Esophagus muscularis mucosa (tissue), 4 donors: ENCODE measurements around the gene TGFBRAP1.

Experiments
- CTCF ChIP-seq, 3 experiments: fragments of 200-600 bp in 2 of 3; fragments of 450-650 bp in 1 of 3; sonication (generic) in 2 of 3; IDR thresholded peaks; one replicate each; pipeline ENCODE4 v1.5.1; 2017 to 2019; ENCODE audit warnings: antibody characterized with exemption in 3 of 3, mild to moderate bottlenecking in 2 of 3, moderate library complexity in 1 of 3
- EP300 ChIP-seq: sonication (generic); formaldehyde crosslinking; IDR thresholded peaks from one replicate; pipeline ENCODE4 v1.6.1; 2017; ENCODE audit warnings: antibody characterized with exemption
- POLR2A ChIP-seq: fragments of 450-650 bp; IDR thresholded peaks from one replicate; pipeline ENCODE4 v1.6.1; 2017; ENCODE audit warnings: antibody characterized with exemption, moderate library complexity, mild to moderate bottlenecking, low read depth
- POLR2AphosphoS5 ChIP-seq, 2 donors: sonication (generic); formaldehyde crosslinking; IDR thresholded peaks; one replicate each; pipeline ENCODE4 v1.6.1; 2017; ENCODE audit warnings: antibody characterized with exemption in 2 of 2

DNA sequence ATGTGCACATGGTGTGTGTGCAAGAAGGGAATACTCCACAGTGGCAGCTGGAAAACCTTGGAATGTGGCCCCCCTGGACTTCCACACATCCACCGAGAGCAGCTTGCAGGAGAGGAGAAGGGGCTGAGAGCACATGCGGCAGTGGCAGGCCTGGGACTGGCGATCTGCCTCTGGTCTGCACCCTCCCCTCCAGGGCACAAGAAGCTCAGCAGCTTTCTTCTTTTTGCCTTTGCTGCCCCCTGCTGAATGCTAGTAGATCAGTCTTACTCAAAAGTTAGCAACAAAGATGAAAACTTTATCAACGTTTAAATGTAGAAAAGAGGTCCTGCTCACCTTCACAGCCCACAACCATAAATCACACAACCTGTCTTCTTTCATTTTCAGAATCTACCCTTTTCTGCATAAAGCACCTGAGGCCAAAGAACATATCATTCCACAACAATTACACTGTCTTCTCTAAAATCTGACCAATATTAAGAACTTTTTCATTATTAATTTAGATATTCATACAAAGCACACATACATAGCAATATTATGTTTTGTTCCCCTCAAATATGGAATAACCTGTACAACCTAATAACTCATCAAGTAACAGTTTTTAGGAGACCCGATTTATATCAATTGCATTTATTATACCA lies 34.6 kb downstream of the TGFBRAP1 start:
- TF ChIP-seq POLR2AphosphoS5 (IDR thresholded peaks at IDR 0.05) (no peak), CTCF (IDR thresholded peaks at IDR 0.05) (peak in 2 of 3 experiments; percentile 17 to 36), POLR2A (no peak), EP300 (no peak)
